RPMI7951 (cell line): ENCODE data around the gene METTL21A. TPM values are rescaled to one million over a fixed set of nuclear protein-coding genes. Genes with fewer than 3 reads are reported as not detected.
"Not testable (repeated sequence)": the region's sequence is repeated elsewhere in the genome, so short reads cannot be mapped to it uniquely, and the experiment has no call there.

Source experiments
- DNase-seq: peaks from one replicate; pipeline ENCODE4 v3.0.0-alpha.2; 2012; ENCODE audit warnings: low read depth
- total RNA-seq: library from RNA; depleted of rRNA; stranded (reverse); fragments of >200 nt; shearing (Covaris generic); gene quantifications from 2 replicates; pipeline ENCODE4 v1.2.3, GENCODE V29; 2014; rRNA removed

The METTL21A gene
- 22.1 and 33.2 TPM in 2 replicates for total RNA-seq

GRCh38 chr2:207625014-207625907, at the start of gene METTL21A:
METTL21A (minus strand) TSS chr2:207625394; CDS start chr2:207624375, 1,019 bp downstream.
- peak; percentile 89 for DNase-seq

DNA sequence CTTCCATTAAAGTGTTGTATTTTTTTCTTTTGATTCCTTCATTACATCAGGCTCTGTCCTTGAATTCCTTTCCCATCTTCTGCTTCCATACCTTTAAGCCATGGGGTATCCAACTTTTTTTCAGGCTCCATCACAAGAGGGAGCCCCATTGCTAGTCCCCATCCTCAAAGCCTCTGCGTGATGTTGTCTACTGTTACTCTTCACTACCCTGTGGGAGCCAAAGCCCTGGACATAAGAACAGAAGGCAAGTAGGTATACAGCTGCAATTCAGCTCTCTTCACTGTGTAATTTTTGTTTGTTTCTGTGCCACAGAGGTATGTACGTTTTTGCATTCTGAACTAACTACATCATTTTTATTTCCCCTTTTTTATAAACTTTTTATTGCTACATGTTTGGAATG, 49.6 kb upstream of the METTL21A start:
- no peak for DNase-seq

- DNase-seq, result no peak
Measured at GRCh38 chr2:207674266-207674774, 49.1 kb upstream of the METTL21A start.

- DNase-seq, result no peak
Measured at GRCh38 chr2:207673431-207673830, 48.2 kb upstream of the METTL21A start.

- DNase-seq, result no peak
Measured at GRCh38 chr2:207670887-207671286, 45.7 kb upstream of the METTL21A start.

DNA sequence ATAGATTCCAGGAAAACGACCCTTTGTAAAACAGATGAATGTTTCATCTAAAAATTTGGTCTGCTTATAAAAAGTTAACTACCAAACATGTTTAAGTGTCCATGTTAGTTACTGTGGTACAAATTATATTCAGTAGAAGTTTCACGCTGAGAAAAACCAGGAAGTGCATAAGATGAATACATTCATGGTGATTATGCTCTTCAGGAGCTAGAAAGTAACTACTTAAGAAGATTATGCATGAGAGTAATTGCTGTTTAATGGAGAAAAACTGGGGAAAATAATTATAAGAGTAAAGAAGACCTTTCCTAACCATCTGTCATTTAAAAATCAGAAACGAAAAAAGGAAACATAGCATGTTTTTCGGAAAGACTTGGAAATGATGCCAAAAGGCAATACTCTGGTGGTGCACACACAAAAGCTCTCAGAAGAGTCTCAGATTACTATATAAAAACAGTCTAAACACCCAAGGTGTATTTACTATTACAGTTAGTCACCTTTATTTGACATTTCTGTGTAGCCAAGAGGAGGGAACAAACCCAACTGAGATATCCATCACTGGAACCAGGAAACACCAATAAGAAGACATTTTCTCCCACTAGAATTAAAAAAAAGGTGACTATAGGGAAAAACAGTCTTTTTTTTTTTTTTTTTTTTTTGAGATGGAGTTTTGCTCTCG, 38.8 kb upstream of the METTL21A start:
- DNase-seq, result no peak

- DNase-seq, result no peak
Measured at GRCh38 chr2:207662203-207662602, 37.0 kb upstream of the METTL21A start.

GRCh38 chr2:207660994-207661393, 35.8 kb upstream of the METTL21A start:
- DNase-seq, result no peak

- no peak for DNase-seq
Measured at GRCh38 chr2:207658156-207658555, 33.0 kb upstream of the METTL21A start.

DNA sequence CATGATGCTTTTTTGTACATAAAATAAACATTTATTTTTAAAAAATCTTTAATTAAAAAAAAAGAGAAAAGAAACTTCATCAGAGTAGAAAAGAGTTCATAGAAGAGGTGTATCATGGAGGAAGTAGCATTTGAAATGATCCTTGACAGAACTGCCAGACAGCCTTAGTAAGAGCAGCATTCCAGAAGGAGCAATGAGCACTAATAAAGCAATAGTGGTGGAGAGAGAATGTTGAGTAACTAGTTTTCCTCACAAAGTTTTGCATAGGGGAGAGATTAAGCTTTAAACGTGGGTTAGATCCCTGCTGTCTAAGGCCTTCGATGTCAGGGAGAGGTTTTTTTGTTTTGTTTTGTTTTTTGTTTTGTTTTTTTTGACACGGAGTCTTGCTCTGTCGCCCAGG, 29.8 kb upstream of the METTL21A start:
- DNase-seq, result no peak

DNA sequence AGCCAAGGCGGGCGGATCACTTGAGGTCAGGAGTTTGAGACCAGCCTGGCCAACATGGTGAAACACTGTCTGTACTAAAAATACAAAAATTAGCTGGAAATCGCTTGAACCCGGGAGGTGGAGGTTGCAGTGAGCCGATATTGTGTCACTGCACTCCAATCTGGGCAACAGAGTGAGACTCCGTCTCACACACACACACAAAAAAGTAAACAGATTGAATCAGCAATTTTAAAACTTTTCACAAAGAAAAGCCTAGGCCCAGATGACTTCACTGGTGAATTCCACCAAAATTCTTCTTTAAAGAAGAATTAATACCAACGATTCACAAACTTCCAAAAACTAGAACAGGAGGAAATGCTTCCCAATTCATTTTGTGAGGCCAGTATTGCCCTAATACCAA, 21.4 kb upstream of the METTL21A start:
- not testable (repeated sequence) for DNase-seq

DNA sequence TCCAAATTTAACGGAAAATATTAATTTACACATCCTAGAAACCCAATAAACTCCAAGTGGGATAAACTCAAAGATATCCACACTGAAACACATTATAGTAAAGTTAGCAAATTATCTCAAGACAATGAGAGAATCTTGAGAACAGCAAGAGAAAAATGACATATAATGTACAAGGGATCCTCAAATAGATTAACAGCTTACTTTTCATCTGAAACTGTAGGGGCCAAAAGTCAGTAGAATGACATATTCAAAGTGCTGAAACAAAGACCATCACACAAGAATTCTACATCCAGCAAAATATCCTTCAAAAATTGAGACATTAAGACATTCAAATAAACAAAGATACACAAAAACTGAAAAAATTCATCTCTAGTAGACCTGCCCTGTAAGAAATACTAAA, 18.7 kb upstream of the METTL21A start:
- DNase-seq, result no peak

- DNase-seq, result no peak
Measured at GRCh38 chr2:207640661-207641060, 15.5 kb upstream of the METTL21A start.

DNA sequence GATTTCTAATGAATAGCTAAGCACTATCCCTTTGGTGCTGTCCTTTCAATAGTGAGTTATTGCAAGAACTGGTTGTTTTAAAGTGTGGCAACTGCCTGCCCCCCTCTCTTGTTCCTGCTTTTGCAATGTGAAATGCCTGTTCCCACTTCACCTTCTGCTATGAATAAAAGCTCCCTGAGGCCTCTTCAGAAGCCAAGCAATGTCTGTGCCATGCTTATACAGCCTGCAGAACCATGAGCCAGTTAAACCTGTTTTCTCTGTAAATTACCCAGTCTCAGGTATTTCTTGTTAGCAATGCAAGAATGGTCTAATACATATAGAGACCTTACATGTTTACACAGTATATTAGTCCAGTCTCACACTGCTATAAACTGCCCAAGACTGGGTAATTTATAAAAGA, 15.0 kb upstream of the METTL21A start:
- DNase-seq, result no peak

DNA sequence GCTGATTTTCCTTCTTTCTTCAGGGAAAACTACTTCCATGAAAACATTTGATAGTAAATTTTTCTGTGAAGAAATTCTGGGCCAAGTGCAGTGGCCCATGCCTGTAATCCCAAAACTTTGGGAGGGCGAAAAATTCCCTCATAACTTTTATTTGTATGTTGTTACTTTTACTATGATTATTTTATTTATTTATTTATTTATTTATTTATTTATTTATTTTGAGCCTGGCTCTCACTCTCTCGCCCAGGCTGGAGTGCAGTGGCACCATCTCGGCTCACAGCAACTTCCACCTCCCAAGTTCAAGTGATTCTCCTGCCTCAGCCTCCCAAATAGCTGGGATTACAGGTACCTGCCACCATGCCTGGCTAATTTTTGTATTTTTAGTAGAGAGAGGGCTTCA, 14.1 kb upstream of the METTL21A start:
- not testable (repeated sequence) for DNase-seq

DNA sequence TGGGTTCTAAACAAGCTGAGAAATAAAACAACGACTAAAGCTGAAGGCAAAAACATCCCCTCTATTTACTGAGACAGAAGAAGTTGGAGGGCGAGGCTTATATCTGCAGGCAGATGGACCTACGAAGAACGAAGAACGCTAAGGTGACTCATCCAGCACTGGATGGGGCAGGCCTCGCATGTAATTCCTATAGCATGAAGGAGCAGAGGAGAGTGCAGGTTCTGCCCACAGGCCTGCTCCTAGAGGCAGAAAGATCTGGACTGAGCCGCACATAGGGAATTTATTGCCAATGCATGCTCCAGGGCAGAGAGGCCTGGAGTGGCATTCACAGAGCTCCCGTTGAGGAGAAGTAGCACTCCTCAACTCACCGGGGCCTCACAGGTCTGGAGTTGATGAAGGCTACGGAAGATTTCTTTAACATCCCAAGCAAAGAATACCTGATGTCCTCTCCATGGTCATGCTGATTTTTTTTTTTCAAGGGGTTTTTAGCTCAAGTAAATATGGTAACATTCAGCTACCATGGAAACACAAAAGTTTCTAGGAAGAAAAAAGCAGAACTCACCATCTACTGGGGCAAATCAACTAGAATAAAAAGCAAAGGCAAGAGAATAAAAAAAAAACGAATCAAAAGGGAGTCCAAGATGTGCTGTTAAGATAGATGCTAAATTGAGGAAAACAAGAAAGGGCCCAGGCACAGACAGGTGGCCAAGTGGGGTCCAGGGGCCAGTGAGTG, 10.4 kb upstream of the METTL21A start:
- DNase-seq, result peak; percentile 49

DNA sequence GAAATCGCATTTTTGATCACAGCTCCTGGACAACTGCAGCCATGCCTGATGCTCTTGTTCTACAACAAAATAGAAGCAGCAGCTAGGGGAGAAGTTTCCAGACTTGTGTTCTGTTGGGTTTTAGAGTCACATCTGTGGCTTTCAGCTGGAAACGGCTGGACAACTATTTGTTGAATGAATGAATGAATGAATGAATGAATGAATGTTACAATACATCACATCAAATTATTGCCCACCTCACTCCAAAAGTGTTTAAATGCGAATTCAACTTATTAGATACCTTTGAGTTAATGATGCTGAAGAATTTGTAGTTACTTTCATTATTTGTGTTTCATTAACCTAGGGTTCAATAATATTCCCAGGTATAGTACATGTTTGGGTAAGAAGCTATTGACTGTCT, 8.5 kb upstream of the METTL21A start:
- no peak for DNase-seq

DNA sequence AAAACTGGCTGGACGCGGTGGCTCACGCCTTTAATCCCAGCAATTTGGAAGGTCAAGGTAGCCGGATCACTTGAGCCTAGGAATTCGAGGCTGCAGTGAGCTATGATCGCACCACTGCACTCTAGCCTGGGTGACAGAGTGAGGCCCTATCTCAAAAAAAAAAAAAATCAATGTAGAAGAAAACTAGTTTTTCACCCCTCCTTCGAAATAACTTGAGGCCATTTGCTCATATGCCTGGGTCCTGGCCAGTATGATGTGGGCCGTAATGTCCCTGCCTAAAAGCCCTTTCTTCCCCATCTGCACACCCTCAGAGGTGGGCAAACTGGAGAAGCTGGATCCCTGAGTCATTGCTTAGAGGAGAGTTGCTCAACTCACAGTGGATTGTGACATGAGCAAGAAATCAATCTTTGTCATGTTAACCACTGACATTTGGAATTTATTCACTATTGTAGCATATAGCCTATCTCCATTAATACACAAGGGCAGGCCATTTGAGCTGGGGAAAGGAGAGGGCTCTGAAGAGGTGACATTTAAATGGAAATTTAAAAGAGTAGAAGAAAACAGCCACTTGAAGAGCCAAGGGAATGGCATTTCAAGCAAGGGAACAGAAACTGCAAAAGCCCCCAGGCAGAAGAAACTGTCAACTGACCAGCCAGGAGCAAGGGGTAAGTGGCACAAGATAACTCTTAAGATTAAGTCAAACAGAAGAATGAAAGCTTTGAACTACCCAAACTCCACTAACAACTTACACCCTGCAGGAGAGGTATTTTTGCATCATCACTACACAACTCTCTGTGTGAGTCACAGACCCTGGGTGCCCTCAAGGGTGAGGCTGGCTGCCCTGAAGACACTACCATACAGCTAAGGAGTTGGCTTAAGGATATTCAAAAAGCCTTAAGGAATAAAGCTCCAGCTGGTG, 7.6 kb upstream of the METTL21A start:
- DNase-seq, result peak; percentile 85

DNA sequence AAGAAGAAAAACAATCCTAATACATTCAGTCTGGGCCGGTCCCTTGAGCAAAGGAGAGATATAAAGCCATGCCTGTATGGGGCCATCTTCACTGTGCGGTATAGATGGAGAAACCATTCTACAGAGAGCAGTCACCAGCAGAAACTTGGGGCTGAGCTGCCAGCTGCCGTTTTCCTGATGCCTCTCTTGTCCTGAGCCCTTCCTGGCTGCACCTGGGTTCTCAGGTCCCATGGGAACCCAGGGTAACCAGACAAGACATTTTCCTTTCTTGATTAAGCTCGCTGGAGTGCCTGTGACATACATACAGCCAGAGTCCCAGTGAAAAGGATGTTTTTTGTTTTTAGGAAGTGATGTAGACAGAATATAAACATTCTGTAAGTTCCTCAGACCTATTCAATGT, 5.3 kb upstream of the METTL21A start:
- DNase-seq, result no peak

GRCh38 chr2:207629553-207629952, 4.4 kb upstream of the METTL21A start:
- DNase-seq, result no peak
